NCI-H128 (cell line): Measurements from ENCODE around the gene MAG.

Source experiments
- DNase-seq: peaks from one replicate; lab custom pipeline; 2025; ENCODE audit not compliant: unreplicated experiment; lab: John Stamatoyannopoulos, UW

The MAG gene

GRCh38 chr19:35297515-35297848, 5.5 kb downstream of the MAG start:
- DNase-seq: no peak

GRCh38 chr19:35297922-35298321, 6.0 kb downstream of the MAG start:
- no peak for DNase-seq

GRCh38 chr19:35298561-35298972, 6.6 kb downstream of the MAG start:
- DNase-seq: no peak

GRCh38 chr19:35299523-35300338, 7.8 kb downstream of the MAG start:
- no peak for DNase-seq

GRCh38 chr19:35300339-35300649, 8.3 kb downstream of the MAG start:
- DNase-seq: no peak

- DNase-seq: no peak
These were observed 10.0 kb downstream of the MAG start for GRCh38 chr19:35301961-35302360.

GRCh38 chr19:35302446-35302845, 10.5 kb downstream of the MAG start:
- no peak for DNase-seq

GRCh38 chr19:35303357-35303915, 11.5 kb downstream of the MAG start:
- no peak for DNase-seq

- DNase-seq: no peak
These were observed 12.1 kb downstream of the MAG start for GRCh38 chr19:35304036-35304435.

- no peak for DNase-seq
These were observed 13.2 kb downstream of the MAG start for GRCh38 chr19:35305181-35305580.

- DNase-seq: no peak
These were observed 14.7 kb downstream of the MAG start for GRCh38 chr19:35306473-35307246.

- no peak for DNase-seq
These were observed 16.0 kb downstream of the MAG start for GRCh38 chr19:35307931-35308330.

GRCh38 chr19:35308910-35309309, 16.9 kb downstream of the MAG start:
- no peak for DNase-seq

GRCh38 chr19:35309481-35310279, 17.7 kb downstream of the MAG start:
- no peak for DNase-seq

GRCh38 chr19:35310331-35310730, 18.4 kb downstream of the MAG start:
- no peak for DNase-seq

- no peak for DNase-seq
These were observed 19.0 kb downstream of the MAG start for GRCh38 chr19:35310811-35311465.

GRCh38 chr19:35311901-35312665, 20.1 kb downstream of the MAG start:
- DNase-seq: no peak

GRCh38 chr19:35313587-35313986, 21.6 kb downstream of the MAG start:
- no peak for DNase-seq

- DNase-seq: no peak
These were observed 22.1 kb downstream of the MAG start for GRCh38 chr19:35314031-35314430.

GRCh38 chr19:35314858-35315470, 23.0 kb downstream of the MAG start:
- DNase-seq: no peak
